Measurements from ENCODE around the gene SCARB1.

- TF ChIP-seq, protein P1, sequence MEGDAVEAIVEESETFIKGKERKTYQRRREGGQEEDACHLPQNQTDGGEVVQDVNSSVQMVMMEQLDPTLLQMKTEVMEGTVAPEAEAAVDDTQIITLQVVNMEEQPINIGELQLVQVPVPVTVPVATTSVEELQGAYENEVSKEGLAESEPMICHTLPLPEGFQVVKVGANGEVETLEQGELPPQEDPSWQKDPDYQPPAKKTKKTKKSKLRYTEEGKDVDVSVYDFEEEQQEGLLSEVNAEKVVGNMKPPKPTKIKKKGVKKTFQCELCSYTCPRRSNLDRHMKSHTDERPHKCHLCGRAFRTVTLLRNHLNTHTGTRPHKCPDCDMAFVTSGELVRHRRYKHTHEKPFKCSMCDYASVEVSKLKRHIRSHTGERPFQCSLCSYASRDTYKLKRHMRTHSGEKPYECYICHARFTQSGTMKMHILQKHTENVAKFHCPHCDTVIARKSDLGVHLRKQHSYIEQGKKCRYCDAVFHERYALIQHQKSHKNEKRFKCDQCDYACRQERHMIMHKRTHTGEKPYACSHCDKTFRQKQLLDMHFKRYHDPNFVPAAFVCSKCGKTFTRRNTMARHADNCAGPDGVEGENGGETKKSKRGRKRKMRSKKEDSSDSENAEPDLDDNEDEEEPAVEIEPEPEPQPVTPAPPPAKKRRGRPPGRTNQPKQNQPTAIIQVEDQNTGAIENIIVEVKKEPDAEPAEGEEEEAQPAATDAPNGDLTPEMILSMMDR (IDR thresholded peaks at IDR 0.05): no peak
- TF ChIP-seq EP300 (IDR thresholded peaks at IDR 0.05) (no peak), POLR2A (IDR thresholded peaks at IDR 0.05) (no peak)
Measured at GRCh38 chr12:124847113-124848074, 16.3 kb downstream of the SCARB1 start.
